Bronchus fibroblast of lung (primary cell): ENCODE results near the gene KLF16. TPM values are rescaled to one million over a fixed set of nuclear protein-coding genes. Genes with fewer than 3 reads are reported as not detected.

Experiments used
- total RNA-seq: library from RNA; depleted of rRNA; stranded (reverse); fragments of >200 nt; gene quantifications from 2 replicates; pipeline ENCODE4 v1.2.3, GENCODE V29; 2015

The KLF16 gene
- total RNA-seq, result 5.9 and 12.6 TPM in 2 replicates

GRCh38 chr19:1863328-1863637 lies at the start of gene KLF16:
KLF16 (minus strand) TSS chr19:1863579; CDS start chr19:1863497, 82 bp downstream.

GRCh38 chr19:1905110-1905862 lies 41.9 kb upstream of the KLF16 start, which contains the start of the genes ADAT3 and SCAMP4:
ADAT3 (plus strand) TSS chr19:1905399; CDS start chr19:1912048, 6,649 bp downstream.
SCAMP4 (plus strand) TSS chr19:1905399; CDS start chr19:1915020, 9,621 bp downstream.

GRCh38 chr19:1885398-1886119 lies 22.2 kb upstream of the KLF16 start, which contains the start of gene ABHD17A:
ABHD17A (minus strand) TSS chr19:1885496; CDS start chr19:1881566, 3,930 bp downstream.

GRCh38 chr19:1848399-1849131 lies 14.8 kb downstream of the KLF16 start, which contains the start of gene REXO1:
REXO1 (minus strand) TSS chr19:1848483; CDS start chr19:1848358, 125 bp downstream.

GRCh38 chr19:1811942-1812425 lies 51.4 kb downstream of the KLF16 start, which contains the start of gene ATP8B3:
ATP8B3 (minus strand) TSS chr19:1812276; CDS start chr19:1811736, 540 bp downstream.

Other genes starting within 250 kb of the KLF16 start
- gene TCF3, start 211.0 kb downstream of the KLF16 start, total RNA-seq, result 170 and 180 TPM in 2 replicates
- gene ONECUT3, start 110.1 kb downstream of the KLF16 start, total RNA-seq, result not detected in 2 replicates
- 4.6 and 5.5 TPM in 2 replicates for gene ATP8B3, start 51.3 kb downstream of the KLF16 start, total RNA-seq
- 9.7 and 11.6 TPM in 2 replicates for gene REXO1, start 15.1 kb downstream of the KLF16 start, total RNA-seq
- 111 TPM in 2 replicates for gene ABHD17A, start 21.9 kb upstream of the KLF16 start, total RNA-seq
- gene ADAT3, start 41.8 kb upstream of the KLF16 start, total RNA-seq, result 1.5 and 3.0 TPM in 2 replicates
- 70.2 and 71.1 TPM in 2 replicates for gene SCAMP4, start 41.8 kb upstream of the KLF16 start, total RNA-seq
- gene CSNK1G2, start 77.6 kb upstream of the KLF16 start, total RNA-seq, result 63.7 and 75.5 TPM in 2 replicates
- 92.8 and 98.6 TPM in 2 replicates for gene BTBD2, start 152.1 kb upstream of the KLF16 start, total RNA-seq
- gene MKNK2, start 187.7 kb upstream of the KLF16 start, total RNA-seq, result 117 and 123 TPM in 2 replicates
- 30.6 and 33.1 TPM in 2 replicates for gene MOB3A, start 232.7 kb upstream of the KLF16 start, total RNA-seq
- 1.0 TPM in 2 replicates for gene IZUMO4, start 233.3 kb upstream of the KLF16 start, total RNA-seq